Neutrophil (primary cell): ENCODE measurements around the gene ADAM15.
A peak's percentile ranks its signal among the peaks of the same experiment; 100 is the strongest.

Experiments
- H3K27ac ChIP-seq: fragments of 200-600 bp; sonication (generic); 2 replicates; pipeline ENCODE4 v1.5.1; 2016; ENCODE audit warnings: mild to moderate bottlenecking, moderate library complexity
- H3K27me3 ChIP-seq: fragments of 200-600 bp; sonication (generic); 2 replicates; pipeline ENCODE4 v1.6.0; 2016; ENCODE audit warnings: mild to moderate bottlenecking
- H3K36me3 ChIP-seq: fragments of 200-600 bp; sonication (generic); 2 replicates; pipeline ENCODE4 v1.5.1; 2017
- H3K4me1 ChIP-seq, 2 experiments: fragments of 200-600 bp in 1 of 2; sonication (generic) in 1 of 2; 1 replicate in 1 of 2; 2 replicates in 1 of 2; pipeline versions ENCODE4 v1.5.1 to v1.6.1; 2013 to 2016; ENCODE audit warnings: low read depth in 1 of 2, low read length in 1 of 2, mild to moderate bottlenecking in 1 of 2, moderate library complexity in 1 of 2; ENCODE audit not compliant: control insufficient read depth in 1 of 2, insufficient read depth in 1 of 2
- H3K4me3 ChIP-seq, 2 experiments: fragments of 200-600 bp in 1 of 2; sonication (generic) in 1 of 2; 1 replicate in 1 of 2; 2 replicates in 1 of 2; pipeline ENCODE4 v1.5.1; 2013 to 2016; ENCODE audit warnings: low read depth in 1 of 2, low read length in 1 of 2, mild to moderate bottlenecking in 1 of 2, moderate library complexity in 1 of 2
- H3K9me3 ChIP-seq: fragments of 200-600 bp; sonication (generic); 2 replicates; pipeline ENCODE4 v1.5.1; 2016
- TF ChIP-seq, protein P1 (sequence below): fragments of 200-600 bp; sonication (generic); IDR thresholded peaks from 2 replicates; pipeline ENCODE4 v1.5.1; 2016; ENCODE audit warnings: antibody characterized with exemption

ADAM15 gene

DNA sequence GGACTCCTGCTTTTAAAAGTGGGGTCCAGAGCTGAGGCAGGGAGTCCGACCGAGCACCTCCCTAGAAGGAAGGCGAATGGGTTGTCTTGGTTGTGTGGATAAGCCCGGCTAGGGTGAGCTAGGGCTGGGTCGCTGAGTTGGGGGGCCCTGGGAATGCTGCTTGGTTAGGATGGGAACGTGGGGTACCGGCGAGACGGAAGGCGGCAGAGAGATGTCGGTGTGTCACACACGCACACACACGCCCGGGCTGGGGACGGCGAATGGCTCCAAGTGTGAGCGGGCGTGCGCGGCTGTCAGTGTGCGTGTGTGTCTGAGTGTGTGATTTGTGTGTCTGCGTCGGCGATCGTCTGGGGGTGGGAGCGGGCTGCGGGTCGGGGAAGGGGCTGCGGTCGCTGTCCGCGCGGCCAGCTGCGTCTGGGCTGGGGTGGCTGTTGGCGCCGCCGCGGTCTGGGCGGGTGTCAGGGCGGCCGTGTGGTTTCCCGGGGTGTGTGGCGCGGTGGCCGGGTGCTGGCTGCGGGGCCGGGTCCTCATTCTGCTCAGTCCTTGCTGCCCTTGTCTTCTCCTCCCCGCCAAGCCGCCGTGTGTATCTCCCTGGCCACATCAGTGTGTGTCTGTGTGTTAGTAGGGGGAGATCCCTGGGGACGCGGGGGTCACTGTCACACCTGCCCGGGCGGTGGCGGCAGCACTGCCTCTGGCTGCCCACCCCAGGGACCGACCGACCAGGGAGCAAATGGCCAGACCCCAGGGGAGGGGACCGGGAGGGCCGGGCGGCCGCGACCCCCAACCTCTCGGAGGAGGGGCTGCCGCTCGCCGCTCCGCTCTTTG is 28.6 kb downstream of the ADAM15 start:
- no peaks in the 10 kb centered on the region for H3K36me3 ChIP-seq
- TF ChIP-seq, protein P1, sequence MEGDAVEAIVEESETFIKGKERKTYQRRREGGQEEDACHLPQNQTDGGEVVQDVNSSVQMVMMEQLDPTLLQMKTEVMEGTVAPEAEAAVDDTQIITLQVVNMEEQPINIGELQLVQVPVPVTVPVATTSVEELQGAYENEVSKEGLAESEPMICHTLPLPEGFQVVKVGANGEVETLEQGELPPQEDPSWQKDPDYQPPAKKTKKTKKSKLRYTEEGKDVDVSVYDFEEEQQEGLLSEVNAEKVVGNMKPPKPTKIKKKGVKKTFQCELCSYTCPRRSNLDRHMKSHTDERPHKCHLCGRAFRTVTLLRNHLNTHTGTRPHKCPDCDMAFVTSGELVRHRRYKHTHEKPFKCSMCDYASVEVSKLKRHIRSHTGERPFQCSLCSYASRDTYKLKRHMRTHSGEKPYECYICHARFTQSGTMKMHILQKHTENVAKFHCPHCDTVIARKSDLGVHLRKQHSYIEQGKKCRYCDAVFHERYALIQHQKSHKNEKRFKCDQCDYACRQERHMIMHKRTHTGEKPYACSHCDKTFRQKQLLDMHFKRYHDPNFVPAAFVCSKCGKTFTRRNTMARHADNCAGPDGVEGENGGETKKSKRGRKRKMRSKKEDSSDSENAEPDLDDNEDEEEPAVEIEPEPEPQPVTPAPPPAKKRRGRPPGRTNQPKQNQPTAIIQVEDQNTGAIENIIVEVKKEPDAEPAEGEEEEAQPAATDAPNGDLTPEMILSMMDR, result no peak
- H3K4me3 ChIP-seq, result peak overlapping the region in 1 of 2 experiments; percentile 56
- no peak overlapping the region for H3K27ac ChIP-seq
- peaks cover 99% of the 10 kb centered on the region for H3K27me3 ChIP-seq
- peaks cover 42 to 55% of the 10 kb centered on the region in 2 experiments for H3K4me1 ChIP-seq
- no peaks in the 10 kb centered on the region for H3K9me3 ChIP-seq

GRCh38 chr1:155080312-155081228 is 29.5 kb downstream of the ADAM15 start:
- Histone ChIP-seq H3K9me3 (no peaks in the 10 kb centered on the region), H3K27ac (no peak overlapping the region), H3K27me3 (peaks cover 90% of the 10 kb centered on the region), H3K4me1 (peaks cover 49 to 63% of the 10 kb centered on the region in 2 experiments), H3K36me3 (no peaks in the 10 kb centered on the region), H3K4me3 (peak overlapping the region in 1 of 2 experiments; percentile 36)
- TF ChIP-seq, protein P1, result no peak

- Histone ChIP-seq H3K27ac (no peak overlapping the region), H3K36me3 (no peaks in the 10 kb centered on the region), H3K4me1 (peaks cover 57 to 71% of the 10 kb centered on the region in 2 experiments), H3K9me3 (no peaks in the 10 kb centered on the region), H3K27me3 (peaks cover 79% of the 10 kb centered on the region), H3K4me3 (peak overlapping the region in 1 of 2 experiments; percentile 50)
- TF ChIP-seq, protein P1, result no peak
Measured at GRCh38 chr1:155081472-155082300, 30.6 kb downstream of the ADAM15 start.

DNA sequence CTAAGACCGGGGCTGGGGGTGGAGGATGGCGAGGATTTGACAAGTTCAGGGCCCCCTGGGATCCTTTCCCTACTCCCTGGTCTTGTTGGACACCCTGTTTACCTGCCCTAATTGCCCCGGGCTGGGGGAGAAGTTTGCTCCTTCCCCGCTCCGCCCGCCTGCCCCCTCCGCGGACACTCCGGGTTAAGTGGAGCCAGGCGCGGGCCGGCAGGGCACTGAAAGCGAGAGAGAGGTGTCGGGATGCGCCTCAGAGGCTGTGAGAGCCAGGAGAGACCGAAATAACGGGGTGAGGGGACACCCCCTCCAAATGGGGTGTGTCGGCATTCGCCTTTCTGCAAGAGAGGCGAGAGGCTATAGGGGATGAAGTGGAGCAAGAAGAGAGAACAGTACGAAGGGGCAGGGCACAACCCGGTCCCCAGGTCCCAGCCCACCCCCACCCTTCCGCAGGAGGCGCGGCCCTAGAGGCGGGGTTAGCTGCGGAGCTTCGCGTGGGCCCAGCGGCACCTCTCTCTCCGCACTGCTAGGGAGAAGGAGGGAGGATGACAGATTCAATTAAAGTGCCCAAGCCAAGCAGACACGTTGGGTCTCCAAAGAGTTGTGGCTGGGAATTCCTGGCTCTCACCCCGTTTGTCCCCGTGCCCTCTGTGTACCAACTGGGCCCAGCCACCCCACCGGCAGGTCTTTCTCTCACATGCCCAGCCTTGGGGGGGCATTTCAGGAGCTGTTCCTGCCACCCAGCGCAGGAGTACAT is 31.4 kb downstream of the ADAM15 start:
- TF ChIP-seq, protein P1, result no peak
- H3K27ac ChIP-seq, result no peak overlapping the region
- no peaks in the 10 kb centered on the region for H3K9me3 ChIP-seq
- peak overlapping the region in 1 of 2 experiments; percentile 50 for H3K4me3 ChIP-seq
- peaks cover 71% of the 10 kb centered on the region for H3K27me3 ChIP-seq
- H3K4me1 ChIP-seq, result peaks cover 57 to 71% of the 10 kb centered on the region in 2 experiments
- no peaks in the 10 kb centered on the region for H3K36me3 ChIP-seq
